Measurements from ENCODE around the gene FGF4. TPM values are rescaled to one million over a fixed set of nuclear protein-coding genes. Genes with fewer than 3 reads are reported as not detected.

Gene FGF4
- total RNA-seq, 1 experiment from 2014 or later = not detected

DNA sequence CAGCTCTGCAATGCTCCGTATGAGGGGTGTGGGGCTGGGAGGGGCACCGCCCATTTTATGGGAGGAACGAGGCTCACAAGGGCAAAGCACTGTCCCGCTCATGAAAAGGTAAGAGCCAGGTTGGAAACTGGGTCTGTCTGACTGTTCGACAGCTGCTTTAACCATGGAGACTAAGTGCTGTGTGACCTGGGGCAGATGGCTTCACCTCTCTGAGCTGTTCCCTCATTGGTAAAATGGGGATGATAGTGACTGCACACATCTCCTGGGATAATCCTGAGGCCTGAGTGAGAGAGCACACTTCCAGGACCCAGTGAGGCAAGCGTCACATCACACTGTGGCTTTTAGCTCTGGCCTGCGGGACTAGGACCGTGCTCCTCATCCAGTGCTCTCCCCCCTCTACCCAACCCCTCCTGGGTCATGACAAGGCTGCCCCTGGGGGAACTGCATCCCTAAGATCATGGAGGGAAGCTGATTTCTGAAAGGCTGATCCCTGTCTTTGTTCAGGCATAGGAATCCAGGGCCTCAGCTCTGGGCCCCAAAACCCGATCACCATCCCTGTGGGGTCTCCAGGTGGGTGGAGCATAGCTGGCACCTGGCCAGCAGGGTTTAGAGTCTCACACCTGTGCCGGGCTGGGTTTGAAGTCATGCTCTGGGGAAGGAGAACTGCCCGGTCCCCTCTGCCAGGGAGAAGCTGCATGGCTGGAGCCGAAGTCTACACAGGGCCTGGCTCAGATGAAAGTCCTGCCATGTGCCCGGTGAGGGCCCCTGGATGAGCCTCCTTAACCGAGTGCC lies 22.8 kb upstream of the FGF4 start:
- BruUV-seq (replicated peaks) = no TSS peak
- intact Hi-C loops (cut with micrococcal nuclease; ENCODE audit: unreplicated experiment) = no loop called here
- no peak for DNase-seq
- H3K9me3 Mint-ChIP-seq (ENCODE audit: low read depth, unreplicated experiment) = no peaks in the 10 kb centered on the region
- H3K4me3 Mint-ChIP-seq (ENCODE audit: low read depth, unreplicated experiment) = no peak overlapping the region
- no peaks in the 10 kb centered on the region for H3K4me1 Mint-ChIP-seq (ENCODE audit: low read depth, unreplicated experiment)
- CTCF ChIA-PET = no interaction called here
- TF ChIP-seq, protein P1, sequence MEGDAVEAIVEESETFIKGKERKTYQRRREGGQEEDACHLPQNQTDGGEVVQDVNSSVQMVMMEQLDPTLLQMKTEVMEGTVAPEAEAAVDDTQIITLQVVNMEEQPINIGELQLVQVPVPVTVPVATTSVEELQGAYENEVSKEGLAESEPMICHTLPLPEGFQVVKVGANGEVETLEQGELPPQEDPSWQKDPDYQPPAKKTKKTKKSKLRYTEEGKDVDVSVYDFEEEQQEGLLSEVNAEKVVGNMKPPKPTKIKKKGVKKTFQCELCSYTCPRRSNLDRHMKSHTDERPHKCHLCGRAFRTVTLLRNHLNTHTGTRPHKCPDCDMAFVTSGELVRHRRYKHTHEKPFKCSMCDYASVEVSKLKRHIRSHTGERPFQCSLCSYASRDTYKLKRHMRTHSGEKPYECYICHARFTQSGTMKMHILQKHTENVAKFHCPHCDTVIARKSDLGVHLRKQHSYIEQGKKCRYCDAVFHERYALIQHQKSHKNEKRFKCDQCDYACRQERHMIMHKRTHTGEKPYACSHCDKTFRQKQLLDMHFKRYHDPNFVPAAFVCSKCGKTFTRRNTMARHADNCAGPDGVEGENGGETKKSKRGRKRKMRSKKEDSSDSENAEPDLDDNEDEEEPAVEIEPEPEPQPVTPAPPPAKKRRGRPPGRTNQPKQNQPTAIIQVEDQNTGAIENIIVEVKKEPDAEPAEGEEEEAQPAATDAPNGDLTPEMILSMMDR (IDR thresholded peaks at IDR 0.05; ENCODE audit: unreplicated experiment) = no peak
- no peak overlapping the region for H3K27ac Mint-ChIP-seq (ENCODE audit: unreplicated experiment)
- H3K27me3 Mint-ChIP-seq (ENCODE audit: unreplicated experiment) = no peaks in the 10 kb centered on the region
- H3K36me3 Mint-ChIP-seq (ENCODE audit: insufficient read depth, unreplicated experiment) = peaks cover 3% of the 10 kb centered on the region

DNA sequence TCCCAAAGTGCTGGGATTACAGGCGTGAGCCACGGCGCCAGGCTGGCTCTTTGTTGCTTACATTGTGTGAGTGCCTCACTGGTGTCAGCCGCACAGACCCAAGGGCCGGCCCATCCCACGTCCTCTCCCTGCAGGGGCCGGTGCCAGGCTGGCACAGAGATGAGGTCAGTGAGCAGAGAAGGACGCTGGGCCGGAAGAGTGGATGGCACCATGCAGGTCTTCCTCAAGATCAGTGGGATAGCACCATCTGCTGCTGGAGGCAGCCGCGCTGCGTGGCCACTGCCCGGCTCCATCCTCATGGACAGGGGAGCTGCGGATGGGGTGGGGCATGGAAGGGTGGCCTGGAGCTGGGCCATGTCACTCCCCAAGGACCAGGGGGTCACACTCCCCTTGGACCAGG lies 22.0 kb upstream of the FGF4 start:
- no TSS peak for BruUV-seq (replicated peaks)
- no peak for DNase-seq
- no peaks in the 10 kb centered on the region for H3K9me3 Mint-ChIP-seq (ENCODE audit: low read depth, unreplicated experiment)
- no peak overlapping the region for H3K4me3 Mint-ChIP-seq (ENCODE audit: low read depth, unreplicated experiment)
- H3K27ac Mint-ChIP-seq (ENCODE audit: unreplicated experiment) = no peak overlapping the region
- H3K4me1 Mint-ChIP-seq (ENCODE audit: low read depth, unreplicated experiment) = no peaks in the 10 kb centered on the region
- intact Hi-C loops (cut with micrococcal nuclease; ENCODE audit: unreplicated experiment) = no loop called here
- TF ChIP-seq, protein P1 (IDR thresholded peaks at IDR 0.05; ENCODE audit: unreplicated experiment) = no peak
- H3K27me3 Mint-ChIP-seq (ENCODE audit: unreplicated experiment) = no peaks in the 10 kb centered on the region
- H3K36me3 Mint-ChIP-seq (ENCODE audit: insufficient read depth, unreplicated experiment) = peaks cover 3% of the 10 kb centered on the region
- CTCF ChIA-PET = no interaction called here

DNA sequence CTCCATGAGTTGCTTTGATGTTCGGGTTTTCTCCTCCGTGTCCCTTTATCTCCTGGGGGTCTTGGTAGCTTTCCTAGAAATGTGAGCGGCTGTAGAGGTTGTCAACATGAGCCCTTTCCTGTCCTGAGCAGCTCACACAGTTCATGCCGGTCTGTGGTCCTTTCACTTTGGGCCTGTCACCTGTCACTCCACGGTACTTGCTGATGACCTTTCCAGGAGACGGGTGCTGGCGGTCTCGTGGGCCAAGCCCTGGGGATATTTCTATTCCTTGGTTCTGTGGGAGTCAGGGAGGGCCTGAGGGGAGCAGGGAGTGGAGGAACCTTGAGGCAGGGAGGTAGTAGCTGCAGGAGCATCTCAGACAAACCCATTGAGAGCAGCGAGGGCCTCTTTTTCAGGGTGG lies 20.9 kb upstream of the FGF4 start:
- H3K9me3 Mint-ChIP-seq (ENCODE audit: low read depth, unreplicated experiment) = no peaks in the 10 kb centered on the region
- H3K4me1 Mint-ChIP-seq (ENCODE audit: low read depth, unreplicated experiment) = no peaks in the 10 kb centered on the region
- no TSS peak for BruUV-seq (replicated peaks)
- no peak for DNase-seq
- TF ChIP-seq, protein P1 (IDR thresholded peaks at IDR 0.05; ENCODE audit: unreplicated experiment) = no peak
- H3K27me3 Mint-ChIP-seq (ENCODE audit: unreplicated experiment) = peaks cover 4% of the 10 kb centered on the region
- no peak overlapping the region for H3K27ac Mint-ChIP-seq (ENCODE audit: unreplicated experiment)
- CTCF ChIA-PET = no interaction called here
- intact Hi-C loops (cut with micrococcal nuclease; ENCODE audit: unreplicated experiment) = no loop called here
- H3K4me3 Mint-ChIP-seq (ENCODE audit: low read depth, unreplicated experiment) = no peak overlapping the region
- H3K36me3 Mint-ChIP-seq (ENCODE audit: insufficient read depth, unreplicated experiment) = no peaks in the 10 kb centered on the region

DNA sequence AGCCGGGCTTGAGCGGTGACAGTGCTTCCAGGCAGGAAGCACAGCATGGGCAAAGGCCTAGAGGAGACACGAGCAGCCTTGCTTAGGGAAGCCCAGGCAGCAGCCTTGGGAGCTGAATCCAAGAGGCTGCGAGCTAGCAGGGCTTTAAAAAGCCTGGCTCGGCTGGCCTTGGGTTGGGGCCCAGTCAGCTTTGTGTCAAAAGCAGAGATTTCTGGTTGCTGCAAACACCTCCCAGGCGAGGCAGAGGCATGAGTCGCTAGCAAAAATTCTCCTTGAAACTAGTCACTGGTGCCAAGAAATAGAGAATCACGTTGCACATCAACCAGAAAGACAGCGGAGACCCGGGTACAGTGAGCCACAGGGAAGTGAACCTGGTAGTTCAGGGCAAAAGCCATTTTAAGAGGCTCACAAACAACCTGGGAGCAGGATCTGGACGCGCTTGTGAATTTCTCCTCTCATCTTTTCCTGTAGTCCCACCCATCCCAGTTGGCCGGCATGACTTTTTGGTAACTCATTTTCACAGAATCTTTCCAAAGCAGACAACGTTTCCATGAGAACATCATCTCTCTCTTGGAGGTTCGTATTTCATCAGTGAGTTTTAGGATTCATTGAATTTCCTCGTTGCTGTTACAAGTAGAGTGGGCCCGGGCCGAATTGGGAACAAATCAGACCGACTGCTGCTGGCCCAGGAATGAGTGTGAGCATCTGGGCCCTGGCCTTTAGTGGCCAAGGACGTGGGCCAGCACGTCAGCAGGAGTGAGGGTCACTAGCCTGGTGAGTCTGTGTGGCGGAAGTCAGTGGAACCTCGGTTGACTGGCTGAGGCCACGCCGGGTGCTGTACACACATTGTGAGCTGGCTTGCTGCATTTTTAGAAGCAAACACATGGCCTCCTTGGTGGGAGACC lies 16.4 kb upstream of the FGF4 start:
- Mint-ChIP-seq H3K9me3 (ENCODE audit: low read depth, unreplicated experiment) (no peaks in the 10 kb centered on the region), H3K27me3 (ENCODE audit: unreplicated experiment) (peaks cover 12% of the 10 kb centered on the region), H3K27ac (ENCODE audit: unreplicated experiment) (no peak overlapping the region), H3K4me3 (ENCODE audit: low read depth, unreplicated experiment) (no peak overlapping the region), H3K4me1 (ENCODE audit: low read depth, unreplicated experiment) (no peaks in the 10 kb centered on the region), H3K36me3 (ENCODE audit: insufficient read depth, unreplicated experiment) (no peaks in the 10 kb centered on the region)
- DNase-seq = no peak
- TF ChIP-seq, protein P1 (IDR thresholded peaks at IDR 0.05; ENCODE audit: unreplicated experiment) = no peak
- no TSS peak for BruUV-seq (replicated peaks)
- CTCF ChIA-PET = no interaction called here
- intact Hi-C loops (cut with micrococcal nuclease; ENCODE audit: unreplicated experiment) = no loop called here
